Neuron (in vitro differentiated cells): Measurements from ENCODE around the gene GLTP.
"Not testable (repeated sequence)": the region's sequence is repeated elsewhere in the genome, so short reads cannot be mapped to it uniquely, and the experiment has no call there.

Experiments used
- H2AFZ ChIP-seq: one replicate; pipeline ENCODE4 v1.6.1; 2013; ENCODE audit warnings: low read depth, mild to moderate bottlenecking, inconsistent platforms, low read length, moderate library complexity
- H3K27me3 ChIP-seq: one replicate; pipeline ENCODE4 v1.6.1; 2013; ENCODE audit warnings: low read length; ENCODE audit not compliant: insufficient read depth
- H3K36me3 ChIP-seq: one replicate; pipeline ENCODE4 v1.6.1; 2013; ENCODE audit warnings: low read length; ENCODE audit not compliant: insufficient read depth
- H3K4me1 ChIP-seq: one replicate; pipeline ENCODE4 v1.6.1; 2013; ENCODE audit warnings: low read length; ENCODE audit not compliant: insufficient read depth
- H3K4me3 ChIP-seq: 2 replicates; pipeline ENCODE4 v1.5.1; 2013; ENCODE audit warnings: mild to moderate bottlenecking, low read length, moderate library complexity
- H3K9me3 ChIP-seq: one replicate; pipeline ENCODE4 v1.6.1; 2013; ENCODE audit warnings: low read length

The GLTP gene

GRCh38 chr12:109862491-109862890 is 17.9 kb downstream of the GLTP start:
- H3K4me1 ChIP-seq, result peaks cover 26% of the 10 kb centered on the region
- H3K4me3 ChIP-seq, H3K27me3 ChIP-seq, H3K36me3 ChIP-seq, H3K9me3 ChIP-seq, H2AFZ ChIP-seq: not testable (repeated sequence)

GRCh38 chr12:109861689-109862314 is 18.5 kb downstream of the GLTP start:
- no peaks in the 10 kb centered on the region for H3K27me3 ChIP-seq
- no peak overlapping the region for H2AFZ ChIP-seq
- peaks cover 26% of the 10 kb centered on the region for H3K4me1 ChIP-seq
- H3K4me3 ChIP-seq, result no peak overlapping the region
- H3K36me3 ChIP-seq, result peaks cover 7% of the 10 kb centered on the region
- no peaks in the 10 kb centered on the region for H3K9me3 ChIP-seq

DNA sequence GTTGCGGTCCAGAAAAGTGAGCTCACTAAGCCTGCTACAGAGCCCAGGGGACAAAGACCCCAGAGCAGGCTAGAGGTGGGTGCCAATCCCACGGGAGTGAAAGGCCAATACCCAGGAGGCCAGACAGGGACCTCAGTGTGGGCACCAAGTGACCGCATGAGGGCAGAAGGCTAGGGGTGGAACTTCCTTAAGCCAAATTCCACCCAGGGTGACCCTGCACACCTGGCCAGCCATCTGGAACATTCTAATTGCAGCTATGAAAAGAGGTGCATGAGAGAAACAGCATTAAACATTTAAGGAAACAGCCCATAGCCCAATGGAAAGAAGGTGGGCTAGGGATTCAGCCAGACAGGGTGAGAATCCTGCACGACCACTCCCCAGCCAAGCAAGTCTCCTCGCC is 19.4 kb downstream of the GLTP start:
- Histone ChIP-seq H3K27me3 (no peaks in the 10 kb centered on the region), H3K4me1 (peaks cover 26% of the 10 kb centered on the region), H3K4me3 (no peak overlapping the region), H3K36me3 (peaks cover 7% of the 10 kb centered on the region), H3K9me3 (no peaks in the 10 kb centered on the region), H2AFZ (no peak overlapping the region)

DNA sequence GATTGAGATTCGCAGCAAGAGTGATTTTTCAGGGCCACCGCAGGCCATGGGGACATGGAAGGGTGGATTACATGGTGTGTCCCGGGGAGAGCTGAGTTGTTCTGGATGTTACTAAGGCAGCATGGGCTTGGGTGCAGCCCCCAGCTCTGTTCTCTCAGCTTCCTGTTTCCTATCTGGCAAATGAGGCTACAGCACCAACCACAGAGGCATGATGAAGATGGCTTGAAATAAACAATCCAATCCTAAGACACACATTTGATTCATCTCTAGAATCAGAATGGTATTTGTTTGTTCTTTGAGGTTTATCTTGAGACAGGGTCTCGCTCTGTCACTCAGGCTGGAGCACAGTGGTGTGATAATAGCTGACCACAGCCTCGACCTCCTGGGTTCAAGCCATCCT is 21.6 kb downstream of the GLTP start:
- peaks cover 13% of the 10 kb centered on the region for H3K36me3 ChIP-seq
- H3K27me3 ChIP-seq, result no peaks in the 10 kb centered on the region
- no peaks in the 10 kb centered on the region for H3K9me3 ChIP-seq
- H3K4me3 ChIP-seq, result no peak overlapping the region
- H3K4me1 ChIP-seq, result peaks cover 14% of the 10 kb centered on the region
- no peak overlapping the region for H2AFZ ChIP-seq

DNA sequence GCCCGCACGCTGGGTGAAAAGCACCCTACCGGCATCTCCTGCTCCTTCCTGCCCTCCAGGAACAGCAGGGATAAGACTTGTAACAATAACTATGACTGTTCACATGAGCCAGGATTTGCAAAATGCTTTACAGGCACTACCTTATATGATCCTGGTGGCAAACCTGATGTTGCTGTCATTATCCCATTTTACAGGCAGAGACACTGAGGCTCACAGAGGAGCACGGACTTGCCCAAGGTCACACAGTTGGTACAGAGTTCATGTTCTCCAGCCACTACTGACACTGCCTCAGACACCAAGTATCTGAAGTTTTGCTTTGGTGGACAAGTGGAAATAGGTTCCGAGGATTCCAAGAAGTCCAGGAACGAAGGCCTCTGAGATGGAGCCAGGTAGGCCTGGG is 22.6 kb downstream of the GLTP start:
- Histone ChIP-seq H3K27me3 (no peaks in the 10 kb centered on the region), H2AFZ (no peak overlapping the region), H3K9me3 (no peaks in the 10 kb centered on the region), H3K4me1 (peaks cover 8% of the 10 kb centered on the region), H3K4me3 (no peak overlapping the region), H3K36me3 (peaks cover 13% of the 10 kb centered on the region)

DNA sequence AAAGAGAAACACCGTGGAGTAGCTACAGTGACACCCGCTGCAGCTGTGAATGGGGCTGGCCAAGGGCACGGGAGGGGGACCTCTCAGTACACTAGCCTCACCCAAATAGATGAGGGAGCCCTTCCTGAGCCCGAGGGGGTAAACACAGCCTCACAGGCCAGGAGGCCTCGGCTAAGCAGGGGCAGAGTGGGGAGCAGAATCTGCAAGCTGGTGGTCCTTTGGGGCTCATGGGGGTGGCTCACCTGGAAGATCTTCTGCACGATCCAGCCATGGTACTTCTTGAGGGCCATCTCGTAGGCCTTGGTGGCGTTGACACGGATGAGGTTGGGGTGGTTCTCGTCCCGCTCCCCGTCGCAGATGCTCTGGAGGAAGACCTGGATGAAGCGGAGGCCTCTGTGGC is 25.0 kb downstream of the GLTP start:
- Histone ChIP-seq H3K27me3 (no peaks in the 10 kb centered on the region), H3K36me3 (peaks cover 16% of the 10 kb centered on the region), H3K4me3 (no peak overlapping the region), H2AFZ (no peak overlapping the region), H3K9me3 (no peaks in the 10 kb centered on the region), H3K4me1 (no peaks in the 10 kb centered on the region)

- not testable (repeated sequence) for H3K9me3 ChIP-seq
These were observed 29.8 kb downstream of the GLTP start for GRCh38 chr12:109850518-109850917.

GRCh38 chr12:109847142-109847735 is 33.1 kb downstream of the GLTP start:
- Histone ChIP-seq H3K4me3 (no peak overlapping the region), H3K9me3 (no peaks in the 10 kb centered on the region), H3K27me3 (no peaks in the 10 kb centered on the region), H2AFZ (no peak overlapping the region), H3K4me1 (no peaks in the 10 kb centered on the region), H3K36me3 (peaks cover 2% of the 10 kb centered on the region)

More at GRCh38 chr12:109850518-109850917, 29.8 kb downstream of the GLTP start:
- not testable (repeated sequence) for H3K27me3 ChIP-seq, H3K36me3 ChIP-seq, H3K4me3 ChIP-seq, H2AFZ ChIP-seq, H3K4me1 ChIP-seq

DNA sequence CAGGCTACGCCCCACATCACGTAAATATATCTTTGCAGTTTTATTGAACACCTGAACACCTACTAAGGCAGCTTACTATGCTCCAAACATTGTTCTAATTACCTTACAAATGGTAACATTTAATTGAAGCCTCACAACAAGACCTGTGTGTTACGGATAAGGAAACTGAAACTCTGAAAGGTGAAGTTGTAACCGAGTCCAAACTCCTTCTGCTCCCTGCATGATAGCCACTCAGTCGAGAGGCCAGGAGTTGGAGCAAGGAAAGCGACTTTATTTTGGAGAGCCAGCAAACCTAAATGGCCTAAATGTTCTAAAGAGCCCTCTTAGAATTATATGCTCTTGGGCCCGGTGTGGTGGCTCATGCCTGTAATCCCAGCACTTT is 34.5 kb downstream of the GLTP start:
- Histone ChIP-seq H3K36me3 (no peaks in the 10 kb centered on the region), H3K9me3 (no peaks in the 10 kb centered on the region), H2AFZ (peak overlapping the region; percentile 18), H3K4me3 (no peak overlapping the region), H3K4me1 (no peaks in the 10 kb centered on the region), H3K27me3 (no peaks in the 10 kb centered on the region)

DNA sequence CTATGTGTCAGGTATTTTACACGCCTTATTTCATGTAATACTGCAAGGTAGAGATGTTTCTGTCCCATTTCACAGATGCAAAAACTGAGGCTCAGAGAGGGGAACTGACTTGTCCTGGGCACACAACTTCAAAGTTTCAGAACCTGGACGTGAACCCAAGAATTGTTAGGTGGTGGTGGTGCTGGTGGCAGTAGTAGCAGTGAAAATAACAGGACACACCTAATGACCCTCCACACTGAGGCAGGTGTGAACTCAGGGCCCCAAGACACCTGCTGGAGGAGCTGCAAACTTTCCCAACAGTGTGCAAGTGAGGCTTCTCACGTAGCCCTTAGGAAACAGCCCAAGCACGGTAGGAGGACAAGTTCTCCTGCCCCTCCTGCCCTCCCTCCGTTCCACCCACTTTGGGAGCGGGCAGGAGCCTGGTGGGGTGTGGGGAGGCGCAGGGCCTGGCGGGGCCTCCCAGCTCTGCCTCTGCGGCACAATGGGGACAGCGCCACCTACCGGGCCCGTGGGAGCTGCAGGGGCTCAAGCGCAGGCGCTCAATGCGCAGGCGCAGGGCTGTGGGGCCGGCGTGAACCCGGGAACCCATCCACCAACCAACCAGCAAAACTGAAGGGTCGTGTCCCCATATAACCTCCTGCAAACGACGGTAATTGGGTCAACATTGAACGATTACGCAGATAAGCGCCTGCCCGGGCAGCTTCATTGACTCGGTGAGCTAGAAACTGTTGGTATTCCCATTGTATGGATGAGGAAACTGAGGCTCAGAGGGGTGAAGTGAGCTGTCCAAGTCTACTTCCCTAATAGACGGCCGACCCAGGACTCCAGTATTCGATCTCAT is 35.1 kb downstream of the GLTP start:
- no peaks in the 10 kb centered on the region for H3K4me1 ChIP-seq
- H2AFZ ChIP-seq, result peak overlapping the region; percentile 18
- H3K36me3 ChIP-seq, result no peaks in the 10 kb centered on the region
- H3K9me3 ChIP-seq, result no peaks in the 10 kb centered on the region
- peak overlapping the region; percentile 30 for H3K4me3 ChIP-seq
- no peaks in the 10 kb centered on the region for H3K27me3 ChIP-seq

- no peak overlapping the region for H2AFZ ChIP-seq
- no peak overlapping the region for H3K4me3 ChIP-seq
- no peaks in the 10 kb centered on the region for H3K9me3 ChIP-seq
- H3K4me1 ChIP-seq, result no peaks in the 10 kb centered on the region
- H3K36me3 ChIP-seq, result no peaks in the 10 kb centered on the region
- H3K27me3 ChIP-seq, result no peaks in the 10 kb centered on the region
These were observed 36.2 kb downstream of the GLTP start for GRCh38 chr12:109844091-109844490.

DNA sequence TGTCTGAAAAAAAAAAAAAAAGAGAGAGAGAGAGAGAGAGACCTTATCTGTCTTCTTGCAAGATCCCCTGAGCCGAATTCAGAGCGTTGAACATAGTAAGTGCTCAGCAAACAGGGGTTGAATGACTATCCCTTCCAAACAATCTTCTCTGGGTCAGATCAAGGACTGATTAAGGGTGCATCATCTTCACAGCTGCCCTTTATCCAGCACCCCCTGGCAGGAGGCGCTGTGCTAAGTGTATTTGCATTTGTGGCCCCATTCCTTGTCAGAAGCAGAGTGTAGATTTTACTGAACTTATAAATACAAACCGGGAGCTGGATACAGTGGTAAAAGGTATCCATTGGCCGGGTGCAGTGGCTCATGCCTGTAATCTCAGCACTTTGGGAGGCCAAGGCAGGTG is 38.3 kb downstream of the GLTP start:
- Histone ChIP-seq H3K4me3 (no peak overlapping the region), H3K27me3 (no peaks in the 10 kb centered on the region), H3K9me3 (no peaks in the 10 kb centered on the region), H2AFZ (no peak overlapping the region), H3K4me1 (no peaks in the 10 kb centered on the region), H3K36me3 (no peaks in the 10 kb centered on the region)

DNA sequence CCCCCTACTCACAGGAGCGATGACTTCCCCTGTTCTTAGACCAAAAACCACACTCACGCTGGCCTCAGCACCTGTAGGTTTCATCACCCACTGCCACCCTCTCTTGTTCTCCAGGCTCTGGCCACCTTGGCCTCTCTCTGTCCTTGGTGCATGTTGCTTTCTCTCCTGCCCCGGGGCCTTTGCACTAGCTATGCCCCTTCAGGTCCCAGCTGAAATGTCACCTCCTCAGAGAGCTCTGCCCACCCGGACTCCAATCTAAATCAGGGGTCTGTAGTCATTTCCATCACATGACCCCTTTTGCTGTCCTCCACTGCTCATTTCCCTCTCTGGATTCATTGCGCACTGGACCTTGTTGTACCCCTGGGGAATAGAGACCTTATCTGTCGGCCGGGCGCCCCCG is 39.0 kb downstream of the GLTP start:
- H3K36me3 ChIP-seq, result no peaks in the 10 kb centered on the region
- no peaks in the 10 kb centered on the region for H3K27me3 ChIP-seq
- no peak overlapping the region for H3K4me3 ChIP-seq
- H2AFZ ChIP-seq, result no peak overlapping the region
- no peaks in the 10 kb centered on the region for H3K9me3 ChIP-seq
- H3K4me1 ChIP-seq, result no peaks in the 10 kb centered on the region
